Aorta (tissue), 5 donors: Measurements from ENCODE around the gene HOXD10. TPM values are rescaled to one million over a fixed set of nuclear protein-coding genes. Genes with fewer than 3 reads are reported as not detected.

Source experiments
- ATAC-seq: fragments of 200-7000 bp; cut with Tn5 transposase; one replicate; pipeline ENCODE4 v1.9.1; 2022; ENCODE audit warnings: moderate library complexity; ENCODE audit not compliant: low FRiP score
- DNase-seq, 2 donors: peaks; one replicate each; pipeline ENCODE4 v3.0.0-alpha.2; 2020
- H3K27ac ChIP-seq, 2 donors: one replicate each; pipeline ENCODE4 v1.5.1; 2013; ENCODE audit warnings: low read length in 2 of 2, mild to moderate bottlenecking in 2 of 2, moderate library complexity in 2 of 2, control low read depth in 1 of 2, inconsistent platforms in 1 of 2, low read depth in 1 of 2
- H3K27me3 ChIP-seq, 2 donors: one replicate each; pipeline ENCODE4 v1.6.1; 2013; ENCODE audit warnings: control low read depth in 1 of 2, low read length in 1 of 2, mild to moderate bottlenecking in 1 of 2, moderate library complexity in 1 of 2; ENCODE audit not compliant: insufficient read depth in 2 of 2, control insufficient read depth in 1 of 2
- H3K36me3 ChIP-seq, 2 donors: one replicate each; pipeline ENCODE4 v1.6.1; 2013; ENCODE audit warnings: control low read depth in 1 of 2, low read length in 1 of 2, mild to moderate bottlenecking in 1 of 2; ENCODE audit not compliant: insufficient read depth in 2 of 2, control insufficient read depth in 1 of 2
- H3K4me1 ChIP-seq, 2 donors: one replicate each; pipeline ENCODE4 v1.6.1; 2013; ENCODE audit warnings: low read length in 2 of 2, control low read depth in 1 of 2, mild to moderate bottlenecking in 1 of 2, moderate library complexity in 1 of 2; ENCODE audit not compliant: insufficient read depth in 2 of 2, control insufficient read depth in 1 of 2
- H3K4me3 ChIP-seq, 2 donors: one replicate each; pipeline ENCODE4 v1.5.1; 2013; ENCODE audit warnings: low read length in 2 of 2, control low read depth in 1 of 2, mild to moderate bottlenecking in 1 of 2
- H3K9me3 ChIP-seq: one replicate; pipeline ENCODE4 v1.6.1; 2013; ENCODE audit warnings: mild to moderate bottlenecking, low read length; ENCODE audit not compliant: control insufficient read depth
- WGBS, 2 donors: extraction: QIAGEN DNeasy Blood & Tissue Kit; methylation state at CpG; one replicate each; pipeline ENCODE4 v1.1.7; 2013; 5-methylcytosine and 5-hydroxymethylcytosine counted together
- intact Hi-C, 2 donors: fragments of 100-400 bp; cut with DNase I; formaldehyde crosslinking; loops; one replicate each; pipeline versions ENCODE4 v1.14.2 to v1.15.0; 2022
- polyA plus RNA-seq, 2 donors: library from polyadenylated mRNA; stranded (reverse); fragments of 200-250 nt; gene quantifications; one replicate each; pipeline ENCODE4 v1.2.3, GENCODE V29; 2013
- total RNA-seq, 2 donors: library from RNA; stranded (reverse); fragmentation: NEBNext Ultra II Directional; extraction: Animal tissue kit (Norgen Biotek cat#: 25700); gene quantifications; one replicate each; pipeline ENCODE4 v1.2.1, GENCODE V29; 2021
- donor health status: healthy with polysubstance abuse.
- donor health status: Bipolar disorder and iron deficiency.
- donor health status: DM: no; HTN: no; CAD: no.
- donor health status: DM: no; HTN: no; CAD: no.
- donor health status: DM: yes; HTN: yes; CAD: no.

HOXD10 gene
- total and polyA plus RNA-seq, 4 donors = 1.4 TPM; not detected in 3

DNA sequence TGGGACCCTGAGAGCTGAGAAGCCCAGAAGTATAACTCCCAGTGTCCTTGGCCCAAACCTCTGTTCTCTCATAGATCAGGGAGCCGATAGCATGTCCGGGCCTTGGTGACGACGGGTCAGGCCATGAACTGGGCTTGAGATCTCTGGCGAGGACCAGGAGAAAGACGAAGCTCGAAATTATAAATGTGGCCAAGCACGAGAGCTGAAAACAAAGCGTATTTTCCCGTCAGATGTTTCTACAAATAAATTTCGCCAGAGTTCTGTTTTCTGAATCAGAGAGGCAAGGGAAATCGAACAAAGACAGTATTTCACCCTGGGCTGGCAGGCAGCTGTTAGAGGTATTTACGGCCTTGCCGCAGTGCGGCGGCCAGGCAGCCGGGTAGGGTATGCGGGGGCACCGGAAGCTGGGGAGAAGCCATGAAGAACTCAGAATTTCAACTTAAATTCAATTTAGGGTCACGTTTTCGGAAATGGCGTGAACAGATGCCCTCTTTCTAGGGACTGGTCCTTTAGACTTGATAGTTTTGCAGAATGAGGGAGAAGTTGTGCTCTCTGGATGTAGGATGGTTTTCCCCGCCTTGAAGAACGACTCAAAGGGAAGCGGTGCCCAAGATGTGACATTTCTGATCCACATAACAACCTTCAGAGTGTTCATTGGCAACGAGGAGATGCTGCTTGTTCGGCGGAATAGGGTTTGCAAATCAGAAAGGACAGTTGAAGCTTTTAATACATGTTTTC lies 22.5 kb downstream of the HOXD10 start:
- Histone ChIP-seq H3K36me3 (no peaks in the 10 kb centered on the region), H3K27ac (peak overlapping the region in 1 of 2 donors; percentile 8), H3K4me3 (no peak overlapping the region), H3K27me3 (no peaks in the 10 kb centered on the region), H3K9me3 (no peaks in the 10 kb centered on the region), H3K4me1 (no peaks in the 10 kb centered on the region)
- intact Hi-C loops = loop anchor here in 1 of 2 donors (5.0 kb wide), 1 partner anchor 413 kb away; no protein-coding TSS in a partner anchor
- ATAC-seq (no peak), DNase-seq (peak in 1 of 2 donors; percentile 82)
- WGBS, 2 donors = 65 to 87% methylated on average over 28 of the region's 28 CpGs

DNA sequence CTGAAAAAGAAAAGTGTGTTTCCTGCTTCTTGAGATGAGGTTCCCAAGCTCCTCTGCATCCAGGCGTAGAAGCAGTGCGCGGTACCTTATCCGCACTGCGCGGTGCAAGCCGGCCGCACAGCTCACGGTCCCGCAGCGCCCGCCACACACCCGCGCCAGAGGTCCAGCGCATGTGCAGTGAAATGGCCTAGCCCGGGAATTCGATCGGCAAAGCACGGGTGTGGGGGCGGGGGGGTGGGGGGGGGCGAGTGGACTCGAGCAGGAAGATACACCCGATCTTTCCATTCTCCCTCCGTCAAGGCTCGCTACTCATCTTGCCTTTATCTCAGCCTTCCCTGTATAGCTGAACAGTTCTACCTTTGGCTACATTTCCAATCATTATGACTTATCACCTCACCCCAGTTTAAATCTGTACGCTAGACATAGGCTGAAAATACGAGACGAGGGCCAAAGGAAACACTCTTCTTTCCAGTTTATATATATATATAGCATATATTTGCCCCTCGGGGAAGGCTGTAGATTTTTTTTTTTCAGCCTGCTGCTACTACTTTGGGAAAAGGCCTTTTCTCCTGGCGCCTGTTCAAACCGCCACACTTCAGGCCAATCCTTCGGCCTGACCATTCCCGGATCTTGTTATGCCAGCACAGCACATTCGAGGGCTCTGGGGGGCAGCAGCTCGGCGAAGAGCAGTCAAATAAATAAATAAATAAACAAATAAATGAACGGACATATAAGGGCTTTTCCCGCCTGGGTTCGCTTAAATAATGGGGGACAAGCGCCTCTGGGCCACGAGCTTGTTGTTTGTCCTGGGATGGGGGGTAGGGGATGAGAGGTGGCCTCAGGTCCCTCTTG lies 23.3 kb downstream of the HOXD10 start:
- Histone ChIP-seq H3K27ac (peak overlapping the region in 1 of 2 donors; percentile 8), H3K27me3 (no peaks in the 10 kb centered on the region), H3K9me3 (no peaks in the 10 kb centered on the region), H3K4me1 (no peaks in the 10 kb centered on the region), H3K4me3 (peak overlapping the region in 1 of 2 donors; percentile 14), H3K36me3 (no peaks in the 10 kb centered on the region)
- peak; percentile 49 for ATAC-seq
- intact Hi-C loops = loop anchor here (1.0 to 10.0 kb wide), 7 partner anchors 125 to 497 kb away; partner anchors contain the start of gene MTX2 (in 1 of the 2)
- 26 to 39% methylated on average over 41 of the region's 41 CpGs for WGBS, 2 donors
- DNase-seq = peak in 1 of 2 donors; percentile 83

DNA sequence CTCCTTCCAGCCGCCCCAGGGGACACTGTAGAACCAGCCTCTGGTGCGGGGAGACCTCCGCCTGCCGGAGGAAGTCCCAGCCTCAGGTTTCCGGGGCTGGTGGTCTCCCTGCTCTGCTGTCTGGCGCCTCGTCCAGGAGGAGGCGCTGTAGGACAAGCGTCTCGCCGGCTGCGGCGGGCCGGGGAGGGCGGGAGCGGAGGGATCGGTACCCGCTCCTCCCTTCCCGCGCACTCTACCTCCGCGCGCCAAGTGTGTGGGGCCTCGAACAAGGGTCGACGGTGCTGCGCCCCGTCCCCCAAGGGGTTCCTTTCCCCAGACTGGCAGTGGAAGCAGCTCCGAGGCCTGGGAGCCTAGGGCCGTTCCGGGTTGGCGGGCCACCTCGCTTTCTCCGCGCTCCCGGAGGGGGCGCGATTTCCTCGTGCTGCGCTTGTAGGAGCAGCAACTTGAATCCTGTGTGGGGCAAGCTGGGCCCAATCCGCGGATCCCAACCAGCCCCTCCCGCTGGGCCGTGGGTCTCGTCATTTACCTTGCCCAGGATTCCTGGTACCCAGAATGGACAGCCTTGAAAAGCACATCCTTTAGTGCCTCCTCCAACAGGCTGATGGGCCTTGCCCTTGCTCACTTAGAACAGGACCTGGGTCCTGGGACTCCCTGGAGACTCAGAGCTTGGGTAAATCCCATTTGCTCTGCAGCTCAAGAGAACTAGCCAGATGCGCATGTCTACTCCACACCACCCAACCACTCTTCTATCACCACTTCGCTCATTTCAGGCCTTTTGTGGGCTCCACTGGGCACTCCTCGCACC lies 24.1 kb downstream of the HOXD10 start:
- no peaks in the 10 kb centered on the region for H3K27me3 ChIP-seq

DNA sequence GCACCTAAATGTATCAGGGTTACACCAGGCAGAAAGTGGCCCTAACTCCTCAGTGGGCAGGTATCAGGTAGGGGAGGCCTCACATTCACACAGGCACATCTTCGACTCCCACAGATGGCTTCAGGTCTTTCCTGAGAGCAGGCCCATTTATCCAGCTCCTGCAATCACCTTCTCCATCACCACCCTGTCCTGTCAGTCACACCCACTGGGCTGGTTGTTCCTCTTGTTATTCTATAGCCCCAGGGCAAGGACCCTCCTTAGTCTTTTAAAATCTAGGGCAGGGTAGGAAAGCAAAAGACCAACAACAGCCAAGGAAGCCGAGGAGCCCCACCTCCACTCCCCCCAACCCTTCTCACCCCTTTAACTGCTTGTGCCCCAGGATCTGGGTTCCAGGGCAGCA lies 25.7 kb downstream of the HOXD10 start:
- Histone ChIP-seq H3K36me3 (no peaks in the 10 kb centered on the region), H3K4me1 (no peaks in the 10 kb centered on the region), H3K27ac (no peak overlapping the region), H3K9me3 (no peaks in the 10 kb centered on the region), H3K27me3 (no peaks in the 10 kb centered on the region), H3K4me3 (no peak overlapping the region)
- WGBS, 2 donors = 92 to 93% methylated on average over 2 of the region's 2 CpGs
- intact Hi-C loops = loop anchor here (5.0 to 10.0 kb wide), 3 partner anchors 123 to 495 kb away; partner anchors contain the start of gene MTX2 (in 1 of the 2)
- no peak for ATAC-seq
- no peak for DNase-seq

More for the DNA sequence above, 24.1 kb downstream of the HOXD10 start:
- peak; percentile 81 to 93 for DNase-seq
- ATAC-seq = peak; percentile 93
- Histone ChIP-seq H3K4me1 (no peaks in the 10 kb centered on the region), H3K27ac (no peak overlapping the region), H3K36me3 (no peaks in the 10 kb centered on the region), H3K9me3 (no peaks in the 10 kb centered on the region), H3K4me3 (peak overlapping the region; percentile 14 to 43)
- intact Hi-C loops = loop anchor here (1.0 to 10.0 kb wide), 6 partner anchors 124 to 497 kb away; partner anchors contain the start of gene MTX2 (in 1 of the 2)
- 8% methylated on average over 41 to 48 of the region's 48 CpGs for WGBS, 2 donors

DNA sequence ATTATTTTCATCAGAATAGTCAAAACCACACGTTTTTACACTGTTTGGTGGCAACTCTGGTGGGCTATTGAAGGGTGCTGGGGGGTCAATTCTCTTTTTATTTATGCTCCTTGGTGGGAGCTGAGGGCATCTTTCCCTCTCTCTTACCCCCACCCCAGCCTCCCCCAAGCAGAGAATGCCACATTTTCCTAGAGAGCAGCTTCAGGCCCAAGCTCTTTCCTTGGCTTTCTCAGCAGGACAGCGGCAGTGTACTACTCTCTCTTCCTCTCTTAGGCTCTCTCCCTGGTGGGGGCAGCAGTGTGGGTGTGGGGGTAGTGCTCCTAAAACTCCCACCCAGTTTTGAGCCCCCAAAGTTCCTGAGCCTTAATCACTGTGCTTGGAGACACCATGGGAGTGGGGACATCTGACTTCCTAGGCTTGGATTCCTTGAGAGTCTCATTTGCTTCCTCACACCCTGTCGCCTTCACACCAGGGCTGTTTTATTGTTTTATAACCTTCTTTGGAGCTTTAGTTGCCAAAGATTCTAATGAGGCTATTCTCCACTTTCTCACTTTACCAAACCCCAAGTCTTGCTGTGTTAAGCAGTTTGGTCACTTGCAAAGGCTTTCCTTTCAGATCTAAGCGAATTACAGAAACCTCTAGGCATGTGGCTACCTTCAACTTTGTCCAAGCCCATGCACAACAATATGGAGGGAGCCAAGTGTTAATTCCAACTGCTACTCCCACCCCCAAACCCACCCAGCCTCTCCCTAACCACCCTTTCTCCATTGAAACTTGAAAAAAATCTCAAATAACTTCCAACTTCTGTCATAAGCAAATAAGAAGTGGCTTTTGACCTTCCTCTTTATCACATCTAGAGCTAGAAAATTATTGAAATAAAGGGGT lies 28.7 kb downstream of the HOXD10 start:
- no peaks in the 10 kb centered on the region for H3K4me1 ChIP-seq
- no peaks in the 10 kb centered on the region for H3K36me3 ChIP-seq
- WGBS, 2 donors = 89 to 93% methylated on average over 4 of the region's 4 CpGs
- no peaks in the 10 kb centered on the region for H3K27me3 ChIP-seq
- intact Hi-C loops = loop anchor here in 1 of 2 donors (10.0 kb wide), 1 partner anchor 119 kb away; the partner anchor contains the start of gene MTX2
- no peak overlapping the region for H3K4me3 ChIP-seq
- no peak overlapping the region for H3K27ac ChIP-seq
- no peaks in the 10 kb centered on the region for H3K9me3 ChIP-seq
- DNase-seq (peak in 1 of 2 donors; percentile 35), ATAC-seq (no peak)

DNA sequence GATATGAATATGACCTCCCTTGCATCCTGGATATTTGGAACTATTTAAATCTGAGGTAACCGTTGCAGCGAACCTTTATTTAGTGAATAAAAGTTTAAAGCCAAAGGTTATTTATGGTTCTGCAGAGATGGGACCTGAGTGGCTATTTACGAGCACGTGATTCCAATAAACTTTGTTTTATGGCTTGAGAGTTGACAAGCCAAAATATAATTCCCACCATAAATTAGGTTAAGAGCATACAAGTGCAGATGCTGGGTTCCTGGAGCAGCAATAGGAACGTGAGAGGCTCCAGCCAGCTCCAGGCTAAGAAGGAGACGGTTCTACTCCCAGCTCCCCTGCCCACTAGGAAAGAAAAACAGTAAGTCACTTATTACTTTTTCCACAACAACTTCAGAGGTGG lies 29.5 kb downstream of the HOXD10 start:
- no peak for DNase-seq
- intact Hi-C loops = loop anchor here in 1 of 2 donors (10.0 kb wide), 1 partner anchor 119 kb away; the partner anchor contains the start of gene MTX2
- WGBS, 2 donors = 69 to 86% methylated on average over 6 of the region's 6 CpGs

DNA sequence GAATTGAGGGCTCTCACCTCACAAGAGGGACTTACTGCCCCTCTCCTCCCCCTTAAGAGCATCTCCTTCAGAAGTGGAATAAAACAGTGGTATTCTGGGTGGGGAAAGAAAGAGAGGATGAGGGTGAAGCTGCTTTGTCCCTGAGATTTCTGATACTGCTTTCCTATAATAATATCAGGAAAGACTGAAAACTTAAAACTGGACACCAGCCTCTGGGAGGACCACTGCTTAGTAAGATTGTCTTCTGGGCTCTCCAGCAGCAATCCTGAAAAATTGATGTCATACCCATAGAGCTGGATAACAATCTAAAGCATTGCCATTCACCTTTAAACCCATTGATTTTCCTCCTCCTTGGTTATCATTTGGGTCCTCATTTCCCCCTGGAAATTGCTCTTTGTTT lies 30.1 kb downstream of the HOXD10 start:
- intact Hi-C loops = loop anchor here in 1 of 2 donors (10.0 kb wide), 1 partner anchor 118 kb away; the partner anchor contains the start of gene MTX2
- DNase-seq = no peak
- H3K27me3 ChIP-seq = no peaks in the 10 kb centered on the region
- no peaks in the 10 kb centered on the region for H3K36me3 ChIP-seq
- H3K9me3 ChIP-seq = no peaks in the 10 kb centered on the region
- H3K4me3 ChIP-seq = no peak overlapping the region
- H3K27ac ChIP-seq = no peak overlapping the region
- H3K4me1 ChIP-seq = no peaks in the 10 kb centered on the region
- ATAC-seq = no peak

More for the DNA sequence above, 29.5 kb downstream of the HOXD10 start:
- ATAC-seq = no peak
- no peak overlapping the region for H3K4me3 ChIP-seq
- no peaks in the 10 kb centered on the region for H3K27me3 ChIP-seq
- H3K27ac ChIP-seq = no peak overlapping the region
- no peaks in the 10 kb centered on the region for H3K4me1 ChIP-seq
- no peaks in the 10 kb centered on the region for H3K9me3 ChIP-seq
- H3K36me3 ChIP-seq = no peaks in the 10 kb centered on the region
